ENCODE results near the gene TMPO. TPM values are rescaled to one million over a fixed set of nuclear protein-coding genes. Genes with fewer than 3 reads are reported as not detected.

TMPO gene
- total RNA-seq, 1 experiment from 2014 or later, result 202 TPM

DNA sequence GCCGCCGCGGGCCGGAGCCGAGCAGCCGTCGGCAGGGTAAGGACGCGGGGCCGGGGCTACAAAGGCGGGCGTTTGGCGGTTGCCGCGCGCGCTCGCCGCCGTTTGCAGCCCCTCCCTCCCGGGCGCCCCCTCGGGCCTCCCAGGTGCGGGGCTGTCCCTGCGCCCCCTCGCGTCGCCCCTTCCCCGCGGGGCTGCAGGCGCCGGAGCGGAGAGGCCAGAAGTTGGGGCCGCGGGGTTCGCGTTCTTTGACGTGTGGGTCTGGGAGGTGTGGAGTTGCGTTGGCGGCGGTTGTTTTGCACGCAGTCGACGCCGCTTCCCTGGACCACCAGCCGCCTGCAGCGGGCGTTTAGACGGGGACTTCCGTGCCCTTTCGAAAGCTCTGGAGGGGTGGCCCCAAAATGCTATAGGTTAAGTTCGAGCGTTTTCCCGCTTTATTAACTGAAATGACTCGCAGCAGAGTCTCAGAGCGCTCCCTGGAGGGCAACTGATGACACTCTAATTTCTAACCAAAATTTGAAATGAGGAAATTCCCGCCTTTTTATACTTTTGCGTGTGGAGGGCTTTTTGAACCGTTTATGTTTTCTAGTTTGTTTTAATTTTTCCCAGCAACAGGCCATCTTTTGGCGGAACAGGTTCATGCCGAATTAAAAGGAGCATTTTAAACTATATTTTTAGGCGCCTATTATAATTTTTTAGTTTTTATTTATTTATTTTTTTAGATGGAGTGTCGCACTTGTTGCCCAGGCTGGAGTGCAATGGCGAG, 902 bp downstream of the TMPO start:
- WGBS (ENCODE audit: extremely low coverage, insufficient read length, low lambda C conversion rate), result no CpG with 5 or more reads among the region's 64 CpGs
- Histone ChIP-seq H3K79me1 (ENCODE audit: insufficient read depth, low read depth, low read length, poor library complexity, severe bottlenecking) (no peaks in the 10 kb centered on the region), H3K23me2 (ENCODE audit: insufficient read length, low read depth, low read length, poor library complexity, severe bottlenecking) (peaks cover 7% of the 10 kb centered on the region), H2BK12ac (ENCODE audit: insufficient read length, low read depth, low read length) (no peak overlapping the region), H3K27me3 (ENCODE audit: insufficient read depth, low read length) (no peaks in the 10 kb centered on the region), H2BK5ac (ENCODE audit: insufficient read length, low read length) (no peak overlapping the region), H3K27ac (ENCODE audit: insufficient read length, low read depth, low read length) (peak overlapping the region; percentile 99), H3K79me2 (ENCODE audit: insufficient read depth, low read length) (peaks cover 40% of the 10 kb centered on the region; the same call in 1 of the 2 replicates), H2BK120ac (ENCODE audit: low read depth, low read length, poor library complexity, severe bottlenecking) (peak overlapping the region; percentile 98), H3K4me2 (ENCODE audit: insufficient read depth, insufficient read length, low read length) (peak overlapping the region; percentile 83), H3K18ac (ENCODE audit: insufficient read length, low read depth, low read length) (peak overlapping the region; percentile 96), H3K9ac (ENCODE audit: extremely low read depth, insufficient read length, low read length) (peak overlapping the region; percentile 100), H4K8ac (replicated peaks; ENCODE audit: insufficient read length, low read depth, low read length) (no peak overlapping the region), H3K56ac (ENCODE audit: insufficient read length, low read depth, low read length) (peak overlapping the region; percentile 79), H3K14ac (ENCODE audit: insufficient read depth, low read length) (peak overlapping the region; percentile 99), H4K5ac (ENCODE audit: insufficient read length, low read depth, low read length) (peak overlapping the region; percentile 74), H3K9me3 (ENCODE audit: control insufficient read depth, low read depth, low read length) (no peaks in the 10 kb centered on the region), H2BK20ac (ENCODE audit: low read depth, low read length, poor library complexity, severe bottlenecking) (no peak overlapping the region), H2BK15ac (ENCODE audit: low read depth, low read length) (no peak overlapping the region), H3K4me1 (ENCODE audit: insufficient read depth, low read length) (peaks cover 5% of the 10 kb centered on the region; the same call in 1 of the 2 replicates), H3K23ac (ENCODE audit: insufficient read length, low read depth, low read length) (no peak overlapping the region), H2AFZ (ENCODE audit: low read length) (no peak overlapping the region), H4K20me1 (ENCODE audit: control insufficient read depth, insufficient read depth, insufficient read length) (no peaks in the 10 kb centered on the region), H2AK5ac (ENCODE audit: insufficient read length, low read length) (no peak overlapping the region), H3K4ac (ENCODE audit: low read depth, low read length) (peak overlapping the region; percentile 95), H3T11ph (ENCODE audit: low read length) (no peak overlapping the region), H4K91ac (ENCODE audit: insufficient read length, low read depth, low read length) (peak overlapping the region; percentile 92)
- DNase-seq, result peak; percentile 73
- Mint-ChIP-seq H3K4me1 (peaks cover 19 to 35% of the 10 kb centered on the region in 2 experiments), H3K9me3 (peaks cover 3 to 4% of the 10 kb centered on the region in 2 experiments; a peak in 1 of 5 replicates), H3K36me3 (ENCODE audit: insufficient read depth in 1 of 3, low read depth in 3 of 3) (peaks cover 12 to 23% (median 15%) of the 10 kb centered on the region in 3 experiments), H3K27me3 (ENCODE audit: low read depth) (no peaks in the 10 kb centered on the region), H3K27ac (peak overlapping the region; percentile 92 to 98 (median 98)), H3K4me3 (peak overlapping the region; percentile 95 to 98)
- TF ChIP-seq, protein P1, sequence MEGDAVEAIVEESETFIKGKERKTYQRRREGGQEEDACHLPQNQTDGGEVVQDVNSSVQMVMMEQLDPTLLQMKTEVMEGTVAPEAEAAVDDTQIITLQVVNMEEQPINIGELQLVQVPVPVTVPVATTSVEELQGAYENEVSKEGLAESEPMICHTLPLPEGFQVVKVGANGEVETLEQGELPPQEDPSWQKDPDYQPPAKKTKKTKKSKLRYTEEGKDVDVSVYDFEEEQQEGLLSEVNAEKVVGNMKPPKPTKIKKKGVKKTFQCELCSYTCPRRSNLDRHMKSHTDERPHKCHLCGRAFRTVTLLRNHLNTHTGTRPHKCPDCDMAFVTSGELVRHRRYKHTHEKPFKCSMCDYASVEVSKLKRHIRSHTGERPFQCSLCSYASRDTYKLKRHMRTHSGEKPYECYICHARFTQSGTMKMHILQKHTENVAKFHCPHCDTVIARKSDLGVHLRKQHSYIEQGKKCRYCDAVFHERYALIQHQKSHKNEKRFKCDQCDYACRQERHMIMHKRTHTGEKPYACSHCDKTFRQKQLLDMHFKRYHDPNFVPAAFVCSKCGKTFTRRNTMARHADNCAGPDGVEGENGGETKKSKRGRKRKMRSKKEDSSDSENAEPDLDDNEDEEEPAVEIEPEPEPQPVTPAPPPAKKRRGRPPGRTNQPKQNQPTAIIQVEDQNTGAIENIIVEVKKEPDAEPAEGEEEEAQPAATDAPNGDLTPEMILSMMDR (conservative IDR thresholded peaks at IDR 0.05), result peak; percentile 64
